Fibroblast of peridontal ligament (primary cell): Measurements from ENCODE around the gene RAP1A.

Experiments used
- DNase-seq: peaks from one replicate; pipeline ENCODE4 v3.0.0-alpha.2; 2010; ENCODE audit errors: extremely low read depth

The RAP1A gene

GRCh38 chr1:111758373-111758772 is 138.8 kb downstream of the RAP1A start:
- no peak for DNase-seq

GRCh38 chr1:111761717-111762116 is 142.1 kb downstream of the RAP1A start:
- no peak for DNase-seq

GRCh38 chr1:111762332-111762731 is 142.7 kb downstream of the RAP1A start:
- no peak for DNase-seq
